SH-SY5Y (cell line): ENCODE data around the gene PLXDC1.

Experiments
- GATA2 ChIP-seq: IDR thresholded peaks from 2 replicates; pipeline ENCODE4 v1.6.1; 2011; ENCODE audit warnings: mild to moderate bottlenecking, low read depth, low read length
- GATA3 ChIP-seq: IDR thresholded peaks from 2 replicates; pipeline ENCODE4 v1.6.1; 2011; ENCODE audit warnings: low read depth, mild to moderate bottlenecking, low read length, moderate library complexity

- TF ChIP-seq GATA2 (no peak), GATA3 (no peak)
Observed at GRCh38 chr17:39064819-39065218, 86.6 kb downstream of the PLXDC1 start.
